ENCODE results near the gene SSR3.

GRCh38 chr3:156551746-156552145 is 3.2 kb downstream of the SSR3 start:
- no peak for TF ChIP-seq POU2F2 (IDR thresholded peaks at IDR 0.05; ENCODE audit: low read depth, low read length)
- no peak for TF ChIP-seq POLR2A (IDR thresholded peaks at IDR 0.05; ENCODE audit: low read depth, low read length)
- TF ChIP-seq POLR2AphosphoS5 (IDR thresholded peaks at IDR 0.05; ENCODE audit: low read depth, low read length): no peak
- TF ChIP-seq TAF1 (IDR thresholded peaks at IDR 0.05; ENCODE audit: low read depth, low read length): no peak
- TF ChIP-seq SPI1 (IDR thresholded peaks at IDR 0.05; ENCODE audit: low read depth, low read length): no peak
